Naive thymus-derived CD8-positive, alpha-beta T cell (primary cell): ENCODE measurements around the gene EXOSC1. TPM values are rescaled to one million over a fixed set of nuclear protein-coding genes. Genes with fewer than 3 reads are reported as not detected.

ENCODE experiments used
- ATAC-seq, 2 donors: fragments of 150-1000 bp; cut with Tn5 transposase in 1 of 2; sonication (Bioruptor Pico), chemical (Tn5 transposase) in 1 of 2; 1 replicate in 1 of 2; 2 replicates in 1 of 2; pipeline ENCODE4 v1.10.0; 2021; ENCODE audit warnings: mild to moderate bottlenecking in 2 of 2, moderate library complexity in 2 of 2
- POLR2A ChIA-PET: fragments of 350-600 bp; sonication (Branson Sonifier 250); formaldehyde crosslinking; loops from one replicate; lab custom pipeline; 2021; ENCODE audit warnings: antibody characterized with exemption; lab: Charles Lee
- DNase-seq, 10 donors: peaks; one replicate each; pipeline versions ENCODE4 v3.0.0 to v3.0.0-alpha.2; 2020 to 2022
- H3K27ac Mint-ChIP-seq, 10 donors: one replicate each; pipeline ENCODE4 v1.8.0; 2020 to 2022; ENCODE audit warnings: mild to moderate bottlenecking in 10 of 10, mixed read lengths in 10 of 10, moderate library complexity in 4 of 10, inconsistent platforms in 1 of 10
- H3K27me3 Mint-ChIP-seq, 5 donors: one replicate each; pipeline ENCODE4 v1.8.0; 2021 to 2022; ENCODE audit warnings: mixed read lengths in 5 of 5
- H3K36me3 Mint-ChIP-seq, 3 donors: one replicate each; pipeline ENCODE4 v1.8.0; 2020 to 2022; ENCODE audit warnings: mixed read lengths in 3 of 3, mild to moderate bottlenecking in 2 of 3, inconsistent platforms in 1 of 3
- H3K4me1 Mint-ChIP-seq, 4 donors: one replicate each; pipeline ENCODE4 v1.8.0; 2021 to 2022; ENCODE audit warnings: mixed read lengths in 4 of 4
- H3K4me3 Mint-ChIP-seq, 10 donors: one replicate each; pipeline ENCODE4 v1.8.0; 2020 to 2022; ENCODE audit warnings: mild to moderate bottlenecking in 10 of 10, mixed read lengths in 10 of 10, moderate library complexity in 6 of 10, inconsistent platforms in 1 of 10
- H3K9me3 Mint-ChIP-seq, 9 donors: one replicate each; pipeline ENCODE4 v1.8.0; 2020 to 2022; ENCODE audit warnings: mixed read lengths in 9 of 9, mild to moderate bottlenecking in 3 of 9, inconsistent platforms in 1 of 9, moderate library complexity in 1 of 9
- polyA plus RNA-seq, 3 donors: library from polyadenylated mRNA; unstranded; fragments of 300-500 nt; fragmentation: Illumina TruSeq; gene quantifications; one replicate each; pipeline ENCODE4 v1.2.3, GENCODE V29; 2021
- total RNA-seq, 8 experiments: library from RNA in 2 of 8; stranded (reverse) in 2 of 8; gene quantifications; one replicate each; pipeline ENCODE4 v1.2.3 and lab custom pipeline; 2021 to 2026

The EXOSC1 gene
- total and polyA plus RNA-seq, 5 experiments from 2014 or later = 46.9 to 87.0 (median 67.4) TPM

DNA sequence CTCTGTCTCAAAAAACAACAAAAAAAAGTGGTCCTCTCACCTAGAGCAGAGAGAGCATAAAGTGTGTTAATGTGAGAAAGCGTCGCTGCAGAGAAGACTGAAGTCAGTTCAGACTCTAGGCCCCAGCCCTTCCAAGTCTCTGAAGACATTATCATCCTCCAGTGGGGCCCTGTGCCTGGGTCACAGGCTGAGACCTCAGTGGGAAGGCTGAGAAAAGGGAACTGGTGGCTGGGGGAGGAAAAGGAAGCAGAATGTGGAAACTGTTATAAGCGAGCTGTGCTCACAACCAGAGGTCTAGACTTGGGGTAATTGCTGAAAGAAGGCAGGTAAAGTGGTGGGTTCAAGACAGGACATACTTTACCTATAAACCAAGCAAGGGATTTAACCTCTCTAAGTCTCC, 39.7 kb downstream of the EXOSC1 start:
- no peak for DNase-seq
- peaks cover 0 to 27% (median 9%) of the 10 kb centered on the region in 4 donors for H3K4me1 Mint-ChIP-seq
- POLR2A ChIA-PET = no interaction called here
- no peaks in the 10 kb centered on the region for H3K9me3 Mint-ChIP-seq
- H3K36me3 Mint-ChIP-seq = no peaks in the 10 kb centered on the region
- no peak overlapping the region for H3K4me3 Mint-ChIP-seq
- peak overlapping the region in 2 of 10 donors; percentile 22 to 67 for H3K27ac Mint-ChIP-seq
- no peaks in the 10 kb centered on the region for H3K27me3 Mint-ChIP-seq
- no peak for ATAC-seq

DNA sequence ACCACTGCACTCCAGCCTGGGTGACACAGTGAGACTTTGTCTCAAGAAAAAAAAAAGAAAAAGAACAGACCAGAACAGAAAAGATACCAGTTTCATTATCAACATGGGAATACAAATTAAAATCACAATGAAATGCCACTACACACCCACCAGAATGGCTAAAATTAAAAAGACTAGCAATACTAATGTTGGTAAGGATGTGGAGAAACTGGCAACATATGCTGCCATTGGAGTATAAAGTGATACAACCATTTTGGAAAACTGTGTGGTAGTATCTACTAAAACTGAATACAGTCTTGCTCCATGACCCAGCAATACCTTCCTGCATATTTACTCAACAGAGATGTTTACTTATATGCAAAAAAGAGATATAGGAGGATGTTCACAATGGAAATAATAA, 41.8 kb downstream of the EXOSC1 start:
- H3K9me3 Mint-ChIP-seq = no peaks in the 10 kb centered on the region
- H3K4me3 Mint-ChIP-seq = no peak overlapping the region
- no peaks in the 10 kb centered on the region for H3K36me3 Mint-ChIP-seq
- peaks cover 0 to 37% (median 20%) of the 10 kb centered on the region in 4 donors for H3K4me1 Mint-ChIP-seq
- peak overlapping the region in 4 of 10 donors; percentile 27 to 99 (median 50) for H3K27ac Mint-ChIP-seq
- DNase-seq = no peak
- H3K27me3 Mint-ChIP-seq = no peaks in the 10 kb centered on the region
- POLR2A ChIA-PET = no interaction called here
- ATAC-seq = no peak

DNA sequence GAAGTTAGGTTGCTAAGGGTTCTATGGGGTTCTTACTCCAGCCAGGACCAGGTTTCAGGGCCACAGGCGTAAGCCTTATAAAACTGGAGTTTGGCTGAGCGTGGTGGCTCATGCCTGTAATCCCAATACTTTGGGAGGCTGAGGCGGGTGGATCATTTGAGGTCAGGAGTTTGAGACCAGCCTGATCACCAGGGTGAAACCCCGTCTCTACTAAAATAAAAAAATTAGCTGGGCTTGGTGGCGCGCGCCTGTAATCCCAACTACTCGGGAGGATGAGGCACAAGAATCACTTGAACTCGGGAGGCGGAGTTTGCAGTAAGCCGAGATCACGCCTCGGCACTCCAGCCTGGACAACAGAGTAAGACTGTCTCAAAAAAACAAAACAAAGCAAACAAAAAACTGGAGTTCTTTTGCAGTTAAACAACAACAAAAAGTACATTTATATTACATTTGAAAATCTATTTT, 44.3 kb downstream of the EXOSC1 start:
- ATAC-seq = no peak
- POLR2A ChIA-PET = interaction anchor here (0.8 to 1.6 kb wide), 6 partner anchors 10 to 569 kb away, joined by 3 to 14 read pairs (median 5); partner anchors contain the start of genes FRAT1 and LCOR
- Mint-ChIP-seq H3K36me3 (peaks cover 0 to 5% (median 0%) of the 10 kb centered on the region in 3 donors), H3K4me1 (peaks cover 0 to 24% (median 17%) of the 10 kb centered on the region in 4 donors), H3K4me3 (peak overlapping the region; percentile 93 to 98 (median 96)), H3K9me3 (no peaks in the 10 kb centered on the region), H3K27ac (peak overlapping the region; percentile 69 to 100 (median 99)), H3K27me3 (no peaks in the 10 kb centered on the region)
- no peak for DNase-seq

DNA sequence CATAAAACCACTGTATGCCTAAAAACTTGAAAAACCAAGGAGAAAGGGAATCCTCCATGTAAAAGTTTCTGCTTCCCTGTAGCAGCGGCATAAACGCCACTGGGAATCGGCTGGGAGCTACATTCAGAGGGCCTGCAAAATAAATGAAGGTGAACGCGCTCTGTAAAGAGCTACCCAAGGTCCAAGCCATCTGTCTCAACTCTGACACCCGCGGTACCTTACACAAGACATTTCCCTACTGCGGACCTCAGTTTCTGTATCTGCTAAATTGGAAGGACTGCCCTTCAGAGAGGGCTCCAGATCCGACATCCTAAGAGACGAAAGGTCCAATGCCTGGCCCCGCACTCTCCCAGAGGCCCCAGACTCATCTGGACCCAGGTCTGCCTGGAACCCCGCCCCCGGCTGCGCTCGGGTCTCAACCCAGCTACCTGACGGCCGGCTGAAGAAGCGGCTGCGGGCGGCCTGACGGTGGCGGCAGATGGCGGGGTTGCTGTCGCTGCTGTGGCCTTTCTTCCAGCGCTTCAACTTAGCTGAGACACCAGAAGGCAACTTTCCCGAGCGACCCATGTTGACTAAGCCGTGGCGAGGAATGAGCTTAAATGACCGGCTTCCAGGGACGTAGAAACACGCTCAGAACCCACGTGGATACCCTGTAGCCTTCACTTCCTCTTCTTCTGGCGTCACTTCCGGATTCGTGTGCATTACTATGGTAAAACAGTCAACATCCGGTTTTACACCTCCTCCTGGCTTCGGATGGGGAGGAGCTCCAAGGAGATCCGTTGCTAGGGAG, 44.9 kb downstream of the EXOSC1 start, which contains the start of gene RRP12:
RRP12 (minus strand) TSS at position 676 of the 790 bp plus-strand sequence; CDS start at position 567, 109 bp downstream.
- ATAC-seq (peak; percentile 92 to 94), DNase-seq (peak; percentile 48 to 96 (median 87))
- Mint-ChIP-seq H3K27ac (peak within 1 kb of the TSS; percentile 69 to 100 (median 99)), H3K9me3 (no peaks in the 10 kb centered on the region), H3K4me1 (peaks cover 0 to 22% (median 17%) of the 10 kb centered on the region in 4 donors), H3K4me3 (peak within 1 kb of the TSS; percentile 93 to 98 (median 96)), H3K36me3 (peaks cover 0 to 11% (median 4%) of the 10 kb centered on the region in 3 donors), H3K27me3 (no peaks in the 10 kb centered on the region)
- POLR2A ChIA-PET = interaction anchor here (0.8 to 1.6 kb wide), 7 partner anchors 10 to 569 kb away, joined by 3 to 14 read pairs (median 3); partner anchors contain the start of genes FRAT1 and LCOR

DNA sequence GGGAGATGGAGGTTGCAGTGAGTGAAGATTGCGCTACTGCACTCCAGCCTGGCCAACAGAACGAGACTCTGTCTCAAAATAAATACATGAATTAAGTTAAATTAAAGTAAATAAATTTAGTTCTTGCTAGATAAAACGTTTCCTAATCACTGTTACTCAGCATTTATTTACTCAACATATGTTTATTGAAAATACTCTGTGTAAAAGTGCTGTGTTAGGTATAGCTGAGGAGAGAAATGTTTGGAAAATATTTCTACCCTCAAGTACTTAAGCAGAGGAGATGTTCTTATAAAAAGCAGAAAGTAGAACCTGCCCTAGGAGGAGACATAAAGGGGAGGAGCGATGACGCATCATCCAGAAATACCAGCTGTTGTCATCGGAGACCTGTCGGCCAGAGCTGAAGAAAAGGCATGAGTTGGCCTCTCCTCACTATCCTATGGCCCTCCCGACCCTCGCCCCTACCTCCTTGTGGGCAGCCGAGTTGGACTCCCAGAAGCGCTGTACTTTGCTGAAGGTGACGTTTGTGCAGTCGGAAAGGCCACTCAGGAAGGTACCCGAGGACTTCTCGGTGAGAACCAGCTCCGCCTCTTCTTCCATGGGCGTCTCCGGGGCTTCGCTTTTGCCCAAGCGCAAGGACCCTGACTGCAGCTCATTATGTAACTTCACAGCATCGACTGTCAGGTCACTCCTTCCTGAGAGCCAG, 45.8 kb downstream of the EXOSC1 start:
- Mint-ChIP-seq H3K27me3 (no peaks in the 10 kb centered on the region), H3K4me3 (peak overlapping the region; percentile 93 to 98 (median 96)), H3K27ac (peak overlapping the region in 9 of 10 donors; percentile 91 to 100 (median 99)), H3K4me1 (peaks cover 0 to 22% (median 17%) of the 10 kb centered on the region in 4 donors), H3K9me3 (no peaks in the 10 kb centered on the region), H3K36me3 (peaks cover 0 to 19% (median 4%) of the 10 kb centered on the region in 3 donors)
- peak in 2 of 10 donors; percentile 28 to 34 for DNase-seq
- no peak for ATAC-seq
- POLR2A ChIA-PET = interaction anchor here (0.6 to 1.6 kb wide), 5 partner anchors 15 to 121 kb away, joined by 3 to 7 read pairs (median 3); partner anchors contain the start of gene FRAT1

DNA sequence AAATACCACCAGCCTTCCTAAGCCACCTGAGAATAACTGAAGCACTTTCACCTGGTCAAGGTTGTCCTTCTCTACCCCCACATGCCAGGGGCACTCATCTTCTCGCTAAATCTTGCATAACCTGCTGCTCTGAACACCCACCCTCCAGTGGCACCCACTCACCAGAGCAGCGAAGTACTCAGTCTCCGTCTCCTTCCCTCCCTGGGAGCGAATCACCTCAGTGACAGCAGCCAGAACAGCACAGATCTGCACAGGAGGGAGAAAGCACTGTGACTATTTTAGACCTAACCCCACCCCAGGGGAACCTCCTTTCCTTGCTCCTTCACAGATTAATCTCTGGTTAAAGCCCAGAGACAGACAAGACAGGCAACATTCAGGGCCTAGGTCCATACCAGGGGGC, 49.8 kb downstream of the EXOSC1 start:
- Mint-ChIP-seq H3K27ac (peak overlapping the region in 2 of 10 donors; percentile 14 to 38), H3K9me3 (no peaks in the 10 kb centered on the region), H3K27me3 (no peaks in the 10 kb centered on the region), H3K36me3 (peaks cover 0 to 45% (median 12%) of the 10 kb centered on the region in 3 donors), H3K4me3 (peak overlapping the region in 1 of 10 donors; percentile 45), H3K4me1 (peaks cover 0 to 13% (median 11%) of the 10 kb centered on the region in 4 donors)
- no peak for DNase-seq
- ATAC-seq = no peak
- POLR2A ChIA-PET = no interaction called here

DNA sequence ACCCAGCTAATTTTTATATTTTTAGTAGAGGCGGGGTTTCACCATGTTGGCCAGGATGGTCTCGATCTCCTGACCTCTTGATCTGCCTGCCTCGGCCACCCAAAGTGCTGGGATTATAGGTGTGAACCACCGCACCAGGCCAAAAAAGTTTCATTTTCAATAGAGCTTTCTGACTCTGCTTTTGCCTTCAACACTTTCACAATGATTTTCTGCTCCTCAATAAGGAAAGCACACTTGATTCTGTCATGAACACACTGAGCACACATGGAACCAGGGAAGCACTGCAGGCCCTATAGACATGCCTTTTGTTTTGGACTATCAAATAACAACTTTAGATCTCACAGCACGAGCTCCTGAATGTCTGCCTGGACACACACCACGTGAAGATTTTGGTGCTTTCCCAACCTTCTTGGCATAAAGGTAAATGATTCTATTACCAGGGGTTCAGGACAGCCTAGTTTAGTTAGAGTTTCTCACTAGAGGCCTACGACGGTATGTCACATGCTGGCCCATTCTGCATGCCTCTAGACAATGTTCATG, 52.7 kb downstream of the EXOSC1 start:
- H3K36me3 Mint-ChIP-seq = peaks cover 0 to 74% (median 16%) of the 10 kb centered on the region in 3 donors
- H3K27me3 Mint-ChIP-seq = no peaks in the 10 kb centered on the region
- no peaks in the 10 kb centered on the region for H3K4me1 Mint-ChIP-seq
- no peak for ATAC-seq
- H3K9me3 Mint-ChIP-seq = no peaks in the 10 kb centered on the region
- H3K27ac Mint-ChIP-seq = no peak overlapping the region
- POLR2A ChIA-PET = no interaction called here
- H3K4me3 Mint-ChIP-seq = no peak overlapping the region
- no peak for DNase-seq

DNA sequence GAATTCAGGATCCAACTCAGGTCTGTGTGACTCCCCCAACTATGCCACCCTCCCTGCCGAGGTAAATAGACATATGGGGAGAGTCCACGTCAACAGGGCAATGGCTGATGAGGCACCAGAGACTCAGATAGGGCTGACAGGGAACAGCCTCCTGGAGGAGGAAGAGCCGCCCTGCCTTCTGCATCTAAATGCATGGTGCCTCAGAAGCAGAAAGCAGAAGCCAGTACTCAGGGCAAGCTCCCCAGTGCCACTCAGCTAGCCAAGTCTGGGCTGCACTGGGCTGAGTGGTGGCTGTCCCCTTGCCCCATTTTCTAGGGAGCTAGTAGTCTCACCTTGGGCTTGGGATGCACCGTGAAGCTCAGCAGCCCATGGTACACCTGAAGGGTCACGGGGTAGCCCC, 55.7 kb downstream of the EXOSC1 start:
- Mint-ChIP-seq H3K27me3 (no peaks in the 10 kb centered on the region), H3K4me1 (no peaks in the 10 kb centered on the region)

DNA sequence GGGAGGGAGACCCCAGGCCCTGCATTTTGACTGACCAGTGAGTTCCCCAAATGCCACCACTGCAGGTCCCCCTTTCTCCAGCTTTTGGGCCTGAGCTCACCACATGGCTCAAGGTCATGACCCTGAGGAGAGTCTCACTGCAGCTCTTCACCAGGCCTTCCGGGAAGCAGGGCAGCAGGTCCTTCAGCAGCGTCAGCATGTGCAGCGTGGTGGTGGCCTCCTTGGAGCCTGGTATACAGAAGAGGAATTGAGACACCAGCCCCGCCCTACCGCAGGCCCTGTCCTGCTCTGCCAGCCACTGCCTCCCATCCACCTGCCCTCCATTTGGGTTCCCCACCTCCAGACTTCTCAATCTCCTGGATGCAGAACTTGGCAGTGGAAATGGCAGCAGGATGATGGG, 57.7 kb downstream of the EXOSC1 start:
- peaks cover 0 to 74% (median 10%) of the 10 kb centered on the region in 3 donors for H3K36me3 Mint-ChIP-seq
- H3K27me3 Mint-ChIP-seq = no peaks in the 10 kb centered on the region
- POLR2A ChIA-PET = no interaction called here
- no peak overlapping the region for H3K4me3 Mint-ChIP-seq
- H3K4me1 Mint-ChIP-seq = peaks cover 0 to 1% (median 0%) of the 10 kb centered on the region in 4 donors
- peak overlapping the region in 1 of 10 donors; percentile 10 for H3K27ac Mint-ChIP-seq
- no peak for DNase-seq
- H3K9me3 Mint-ChIP-seq = no peaks in the 10 kb centered on the region
- ATAC-seq = peak in 1 of 2 donors; percentile 17

More for the DNA sequence above, 55.7 kb downstream of the EXOSC1 start:
- ATAC-seq = no peak
- peak overlapping the region in 1 of 10 donors; percentile 19 for H3K27ac Mint-ChIP-seq
- peaks cover 0 to 79% (median 18%) of the 10 kb centered on the region in 3 donors for H3K36me3 Mint-ChIP-seq
- H3K9me3 Mint-ChIP-seq = no peaks in the 10 kb centered on the region
- POLR2A ChIA-PET = no interaction called here
- no peak for DNase-seq
- H3K4me3 Mint-ChIP-seq = no peak overlapping the region

Other genes with a start within 250 kb of the EXOSC1 start
- 10 to 100 TPM; 13.7 to 19.0 TPM for gene ARHGAP19, start 153.4 kb downstream of the EXOSC1 start, total RNA-seq
- 1 to 10 TPM; 5.3 to 5.6 (median 5.3) TPM for gene ARHGAP19, start 153.4 kb downstream of the EXOSC1 start, polyA plus RNA-seq
- 10 to 100 TPM; 18.5 to 19.1 TPM for gene FRAT1, start 126.7 kb downstream of the EXOSC1 start, total RNA-seq
- 10 to 100 TPM in 2 of 3 donors, 1 to 10 TPM in 1; 7.5 to 12.8 (median 12.7) TPM for gene FRAT1, start 126.7 kb downstream of the EXOSC1 start, polyA plus RNA-seq
- 10 to 100 TPM; 29.0 to 30.6 TPM for gene FRAT2, start 111.3 kb downstream of the EXOSC1 start, total RNA-seq
- 10 to 100 TPM in 2 of 3 donors, 1 to 10 TPM in 1; 9.3 to 27.4 (median 23.6) TPM for gene FRAT2, start 111.3 kb downstream of the EXOSC1 start, polyA plus RNA-seq
- gene RRP12, start 44.7 kb downstream of the EXOSC1 start, total RNA-seq = 10 to 100 TPM; 25.5 to 27.2 TPM
- gene RRP12, start 44.7 kb downstream of the EXOSC1 start, polyA plus RNA-seq = 10 to 100 TPM in 1 of 3 donors, 1 to 10 TPM in 2; 8.0 to 17.3 (median 8.3) TPM
- 10 to 100 TPM; 69.6 to 72.4 TPM for gene PGAM1, start 19.8 kb downstream of the EXOSC1 start, total RNA-seq
- gene PGAM1, start 19.8 kb downstream of the EXOSC1 start, polyA plus RNA-seq = 100 to 1,000 TPM; 191 to 222 (median 193) TPM
- gene ZDHHC16, start 169 bp upstream of the EXOSC1 start, total RNA-seq = 10 to 100 TPM; 28.1 to 29.3 TPM
- 10 to 100 TPM; 20.0 to 31.4 (median 25.3) TPM for gene ZDHHC16, start 169 bp upstream of the EXOSC1 start, polyA plus RNA-seq
- gene MMS19, start 52.4 kb upstream of the EXOSC1 start, total RNA-seq = 100 to 1,000 TPM; 106 to 111 TPM
- gene MMS19, start 52.4 kb upstream of the EXOSC1 start, polyA plus RNA-seq = 10 to 100 TPM; 31.2 to 37.3 (median 32.4) TPM
- gene UBTD1, start 52.9 kb upstream of the EXOSC1 start, total RNA-seq = 1 to 10 TPM; 1.6 to 2.7 TPM
- gene UBTD1, start 52.9 kb upstream of the EXOSC1 start, polyA plus RNA-seq = 1 to 10 TPM; 1.2 to 2.5 (median 1.3) TPM
- not detected for gene ANKRD2, start 126.8 kb upstream of the EXOSC1 start, total RNA-seq
- not detected for gene ANKRD2, start 126.8 kb upstream of the EXOSC1 start, polyA plus RNA-seq
- gene HOGA1, start 138.4 kb upstream of the EXOSC1 start, total RNA-seq = not detected
- not detected for gene HOGA1, start 138.4 kb upstream of the EXOSC1 start, polyA plus RNA-seq
- gene C10orf62, start 143.7 kb upstream of the EXOSC1 start, total RNA-seq = not detected
- not detected for gene C10orf62, start 143.7 kb upstream of the EXOSC1 start, polyA plus RNA-seq
- gene MORN4, start 187.5 kb upstream of the EXOSC1 start, total RNA-seq = 1 to 10 TPM; 1.6 to 3.1 TPM
- 1 to 10 TPM; 1.9 to 6.2 (median 4.6) TPM for gene MORN4, start 187.5 kb upstream of the EXOSC1 start, polyA plus RNA-seq
- gene PI4K2A, start 194.7 kb upstream of the EXOSC1 start, total RNA-seq = 1 to 10 TPM; 8.8 to 9.4 TPM
- 1 to 10 TPM; 6.5 to 8.9 (median 8.3) TPM for gene PI4K2A, start 194.7 kb upstream of the EXOSC1 start, polyA plus RNA-seq
- 1 to 10 TPM; 2.9 to 3.1 TPM for gene AVPI1, start 241.2 kb upstream of the EXOSC1 start, total RNA-seq
- gene AVPI1, start 241.2 kb upstream of the EXOSC1 start, polyA plus RNA-seq = 1 to 10 TPM; 2.2 to 3.8 (median 3.2) TPM